GM12891 (cell line): ENCODE results near the gene PCCB.

Experiments
- PAX5 ChIP-seq: IDR thresholded peaks from 2 replicates; pipeline ENCODE4 v1.6.1; 2011; ENCODE audit warnings: low read length, moderate library complexity, mild to moderate bottlenecking; ENCODE audit not compliant: insufficient read depth, severe bottlenecking
- POLR2A ChIP-seq: IDR thresholded peaks from 2 replicates; pipeline ENCODE4 v1.6.1; 2011; ENCODE audit warnings: low read depth, low read length, control low read depth
- POLR2AphosphoS5 ChIP-seq: IDR thresholded peaks from 2 replicates; pipeline ENCODE4 v1.6.1; 2011; ENCODE audit warnings: low read depth, low read length, control low read depth
- SPI1 ChIP-seq: IDR thresholded peaks from 2 replicates; pipeline ENCODE4 v1.6.1; 2011; ENCODE audit warnings: low read depth, low read length, control low read depth
- TAF1 ChIP-seq: IDR thresholded peaks from 2 replicates; pipeline ENCODE4 v1.6.1; 2011; ENCODE audit warnings: low read depth, low read length, control low read depth

DNA sequence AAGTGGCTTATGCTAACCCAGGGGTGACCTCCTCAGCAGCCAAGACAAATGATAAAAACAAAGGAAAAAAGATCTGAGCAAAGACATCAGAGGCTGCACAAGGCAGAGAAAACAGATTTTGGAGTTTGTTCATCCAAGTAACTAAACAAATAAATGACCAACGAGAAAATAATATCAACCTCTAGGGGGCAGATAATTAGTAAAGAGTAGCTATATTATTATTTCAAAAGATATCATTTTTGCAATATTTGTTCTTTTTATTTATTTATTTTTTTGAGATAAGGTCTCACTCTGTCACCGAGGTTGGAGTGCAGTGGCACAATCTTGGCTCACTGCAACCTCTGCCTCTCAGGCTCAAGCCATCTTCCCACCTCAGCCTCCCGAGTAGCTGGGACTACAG, 101.8 kb downstream of the PCCB start:
- TF ChIP-seq POLR2AphosphoS5 = no peak
- TF ChIP-seq POLR2A = no peak
- TF ChIP-seq SPI1 = no peak
- no peak for TF ChIP-seq TAF1
- TF ChIP-seq PAX5 = no peak
